GM12875 (cell line): ENCODE results near the gene SMYD2.

ENCODE experiments used
- H3K4me3 ChIP-seq: one replicate; pipeline ENCODE4 v1.5.1; 2011; ENCODE audit warnings: low read depth, low read length, control low read depth
- TF ChIP-seq, protein P1 (sequence below): IDR thresholded peaks from 2 replicates; pipeline ENCODE4 v1.5.1; 2011; ENCODE audit warnings: low read depth, mild to moderate bottlenecking, control low read depth, inconsistent platforms, low read length, moderate library complexity, borderline replicate concordance; ENCODE audit not compliant: insufficient read depth

SMYD2 gene

DNA sequence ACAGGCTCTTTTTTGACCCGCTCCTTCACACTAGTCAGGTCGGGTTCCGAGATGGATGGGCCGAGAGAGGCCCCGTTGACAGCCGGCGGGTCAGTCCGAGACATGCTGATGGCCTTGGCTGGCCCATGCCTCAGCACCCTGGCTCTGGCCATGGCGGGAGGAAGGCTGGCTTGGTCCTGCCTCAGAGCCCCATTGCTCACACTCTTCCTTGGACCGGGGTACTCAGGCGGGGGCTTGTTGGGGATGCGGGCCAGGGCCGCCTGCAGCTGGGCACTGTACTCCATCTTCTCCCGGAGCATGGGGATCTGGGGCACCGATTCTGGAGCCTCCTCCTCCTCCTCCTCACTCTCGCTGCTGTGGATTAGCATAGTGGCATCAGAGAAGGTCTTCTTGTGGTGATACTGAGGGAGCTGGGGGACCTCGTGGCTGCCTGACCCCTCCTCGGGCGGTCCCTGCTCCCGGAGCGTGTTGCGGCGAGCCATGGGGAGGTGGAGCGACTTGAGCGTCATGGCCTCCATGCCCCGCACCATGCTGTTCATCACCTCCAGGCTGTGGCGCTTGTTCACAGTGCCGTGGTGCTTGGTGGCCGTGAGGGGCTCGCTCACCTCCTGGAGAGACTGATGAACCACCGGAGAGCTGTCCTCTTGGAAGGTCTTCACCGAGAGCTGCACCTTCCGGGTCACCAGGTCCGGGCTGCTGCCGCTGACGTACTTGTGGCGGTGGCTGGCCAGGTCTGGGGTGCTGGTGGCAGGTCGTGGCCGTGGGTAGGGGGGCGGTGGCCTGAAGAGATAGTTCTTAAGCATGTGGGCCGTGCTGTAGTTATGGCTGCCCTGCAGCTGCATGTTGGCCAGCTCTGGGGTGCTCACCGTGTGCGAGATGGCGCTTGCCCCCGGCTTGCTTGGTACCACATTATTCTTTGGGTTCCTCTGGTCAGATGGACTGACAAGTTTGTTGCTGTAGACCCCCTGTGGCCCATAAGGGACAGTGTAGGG, 102.7 kb downstream of the SMYD2 start:
- H3K4me3 ChIP-seq = no peak overlapping the region
- TF ChIP-seq, protein P1, sequence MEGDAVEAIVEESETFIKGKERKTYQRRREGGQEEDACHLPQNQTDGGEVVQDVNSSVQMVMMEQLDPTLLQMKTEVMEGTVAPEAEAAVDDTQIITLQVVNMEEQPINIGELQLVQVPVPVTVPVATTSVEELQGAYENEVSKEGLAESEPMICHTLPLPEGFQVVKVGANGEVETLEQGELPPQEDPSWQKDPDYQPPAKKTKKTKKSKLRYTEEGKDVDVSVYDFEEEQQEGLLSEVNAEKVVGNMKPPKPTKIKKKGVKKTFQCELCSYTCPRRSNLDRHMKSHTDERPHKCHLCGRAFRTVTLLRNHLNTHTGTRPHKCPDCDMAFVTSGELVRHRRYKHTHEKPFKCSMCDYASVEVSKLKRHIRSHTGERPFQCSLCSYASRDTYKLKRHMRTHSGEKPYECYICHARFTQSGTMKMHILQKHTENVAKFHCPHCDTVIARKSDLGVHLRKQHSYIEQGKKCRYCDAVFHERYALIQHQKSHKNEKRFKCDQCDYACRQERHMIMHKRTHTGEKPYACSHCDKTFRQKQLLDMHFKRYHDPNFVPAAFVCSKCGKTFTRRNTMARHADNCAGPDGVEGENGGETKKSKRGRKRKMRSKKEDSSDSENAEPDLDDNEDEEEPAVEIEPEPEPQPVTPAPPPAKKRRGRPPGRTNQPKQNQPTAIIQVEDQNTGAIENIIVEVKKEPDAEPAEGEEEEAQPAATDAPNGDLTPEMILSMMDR = no peak

- TF ChIP-seq, protein P1 = no peak
- no peak overlapping the region for H3K4me3 ChIP-seq
These were observed 103.6 kb downstream of the SMYD2 start for GRCh38 chr1:214384373-214385079.

GRCh38 chr1:214385428-214385827, 104.5 kb downstream of the SMYD2 start:
- TF ChIP-seq, protein P1 = no peak
- no peak overlapping the region for H3K4me3 ChIP-seq

- no peak overlapping the region for H3K4me3 ChIP-seq
- TF ChIP-seq, protein P1 = no peak
These were observed 105.4 kb downstream of the SMYD2 start for GRCh38 chr1:214386333-214386732.
